GM12873 (cell line): ENCODE results near the gene MCM5.

ENCODE experiments used
- CTCF ChIP-seq: IDR thresholded peaks from 2 replicates; pipeline ENCODE4 v1.5.1; 2012; ENCODE audit warnings: low read depth, mild to moderate bottlenecking, moderate library complexity, low read length, control low read depth; ENCODE audit not compliant: insufficient read depth; ENCODE audit errors: missing control alignments

The MCM5 gene

GRCh38 chr22:35425971-35426800, 26.2 kb downstream of the MCM5 start:
- no peak for TF ChIP-seq CTCF

- no peak for TF ChIP-seq CTCF
Observed at GRCh38 chr22:35426801-35427140, 26.8 kb downstream of the MCM5 start.

GRCh38 chr22:35430897-35431322, 31.0 kb downstream of the MCM5 start:
- TF ChIP-seq CTCF, result peak; percentile 74

- no peak for TF ChIP-seq CTCF
Observed at GRCh38 chr22:35431483-35432227, 31.7 kb downstream of the MCM5 start.

- no peak for TF ChIP-seq CTCF
Observed at GRCh38 chr22:35432228-35432905, 32.4 kb downstream of the MCM5 start.

GRCh38 chr22:35434061-35434710, 34.2 kb downstream of the MCM5 start:
- no peak for TF ChIP-seq CTCF
